ENCODE measurements around the gene PRDX6. TPM values are rescaled to one million over a fixed set of nuclear protein-coding genes. Genes with fewer than 3 reads are reported as not detected.

The PRDX6 gene
- total and polyA plus RNA-seq, 10 of the 15 experiments (the other 5 are each of a cell fraction or from before 2014, with no cell fraction given) = 70.7 to 230 (median 138) TPM

GRCh38 chr1:173484276-173484675 lies 7.1 kb downstream of the PRDX6 start (continued):
- TF ChIP-seq SPI1 (IDR thresholded peaks at IDR 0.05; ENCODE audit: borderline replicate concordance, insufficient read depth, low read depth, low read length) (no peak), SMC3 (IDR thresholded peaks at IDR 0.05; ENCODE audit: borderline replicate concordance, low read length) (no peak), BMI1 (IDR thresholded peaks at IDR 0.05; ENCODE audit: borderline replicate concordance) (no peak), YY1 (IDR thresholded peaks at IDR 0.05; ENCODE audit: low read depth, low read length) (no peak), RAD21 (IDR thresholded peaks at IDR 0.05; ENCODE audit: insufficient read depth, low read depth, low read length) (no peak)

GRCh38 chr1:173485401-173485800 lies 8.3 kb downstream of the PRDX6 start:
- H3K9me3 ChIP-seq (replicated peaks; ENCODE audit: control insufficient read depth, insufficient read depth, low read length) = no peaks in the 10 kb centered on the region
- ChIA-PET CTCF (interaction anchor here (2.9 kb wide), 1 partner anchor 56 kb away, joined by 11 read pairs; no protein-coding TSS in a partner anchor), RAD21 (ENCODE audit: unreplicated experiment) (no interaction called here), SMC1A (ENCODE audit: uncharacterized antibody, unreplicated experiment) (interaction anchor here (0.6 kb wide), 1 partner anchor 65 kb away, joined by 3 read pairs; no protein-coding TSS in a partner anchor), POLR2A (no interaction called here)
- no peak overlapping the region for H3K27ac ChIP-seq (ENCODE audit: control insufficient read depth, insufficient read depth)
- H3K9ac ChIP-seq (ENCODE audit: control insufficient read depth, insufficient read depth, low read length) = no peak overlapping the region
- no peak for ATAC-seq
- no peak overlapping the region for H2AFZ ChIP-seq (ENCODE audit: control insufficient read depth, low read depth, low read length)
- H3K4me2 ChIP-seq (ENCODE audit: control insufficient read depth, insufficient read depth) = no peak overlapping the region
- H3K36me3 ChIP-seq (ENCODE audit: control insufficient read depth in 2 of 2, insufficient read depth in 2 of 2, low read length in 1 of 2) = peaks cover 9 to 32% of the 10 kb centered on the region in 2 experiments
- H3K79me2 ChIP-seq (ENCODE audit: control insufficient read depth, insufficient read depth, low read length) = no peaks in the 10 kb centered on the region
- H3K27me3 ChIP-seq (replicated peaks in 1 of 2; ENCODE audit: control insufficient read depth in 2 of 2, insufficient read depth in 2 of 2, low read length in 1 of 2) = no peaks in the 10 kb centered on the region
- in situ Hi-C loops (cut with MboI) = no loop called here
- H3K4me3 ChIP-seq = no peak overlapping the region
- DNase-seq (ENCODE audit: low read depth, low spot score) = no peak
- no TSS peak for BruUV-seq (replicated peaks)
- whole genome bisulfite sequencing (ENCODE audit: insufficient coverage, insufficient replicate concordance, low lambda C conversion rate, missing lambda C conversion rate) = over 99% methylated on average over 7 of the region's 7 CpGs
- no peaks in the 10 kb centered on the region for H4K20me1 ChIP-seq (ENCODE audit: control insufficient read depth, insufficient read depth)
- FAIRE-seq = no peak
- peaks cover 4% of the 10 kb centered on the region for H3K4me1 ChIP-seq (ENCODE audit: control insufficient read depth, insufficient read depth, low read length)
- intact Hi-C loops (cut with micrococcal nuclease; ENCODE audit: unreplicated experiment) = no loop called here
- TF ChIP-seq KLF5 (IDR thresholded peaks at IDR 0.05; ENCODE audit: partially characterized antibody) (no peak), ELK1 (IDR thresholded peaks at IDR 0.05; ENCODE audit: low read depth, low read length) (no peak), E4F1 (IDR thresholded peaks at IDR 0.05; ENCODE audit: borderline replicate concordance, partially characterized antibody) (no peak), RELB (IDR thresholded peaks at IDR 0.05; ENCODE audit: low read depth) (no peak), LARP7 (IDR thresholded peaks at IDR 0.05) (no peak), NRF1 (conservative IDR thresholded peaks at IDR 0.05; ENCODE audit: low read depth, low read length) (no peak), BCL3 (IDR thresholded peaks at IDR 0.05; ENCODE audit: borderline replicate concordance, insufficient read depth, low read depth, low read length, poor library complexity, severe bottlenecking) (no peak), MYB (IDR thresholded peaks at IDR 0.05; ENCODE audit: borderline replicate concordance, low read depth, low read length) (no peak)
